Kidney (tissue), 14 donors: ENCODE results near the gene ASB1. TPM values are rescaled to one million over a fixed set of nuclear protein-coding genes. Genes with fewer than 3 reads are reported as not detected.

ENCODE experiments used
- DNase-seq, 5 donors: peaks; one replicate each; pipeline ENCODE4 v3.0.0-alpha.2; 2013 to 2020
- FAIRE-seq: peaks from 2 replicates; lab custom pipeline; 2012; peaks lifted over from hg19 to GRCh38; lab: Jason Lieb, UNC
- H3K27ac ChIP-seq, 2 donors: one replicate each; pipeline ENCODE4 v1.7.0; 2013; ENCODE audit warnings: low read depth in 2 of 2, low read length in 2 of 2, inconsistent platforms in 1 of 2
- H3K27me3 ChIP-seq: one replicate; pipeline ENCODE4 v1.7.1; 2013; ENCODE audit warnings: low read length, inconsistent platforms; ENCODE audit not compliant: control insufficient read depth, insufficient read depth
- H3K36me3 ChIP-seq, 3 donors: one replicate each; pipeline versions ENCODE4 v1.7.0 to v1.7.1; 2013; ENCODE audit warnings: low read length in 3 of 3, control low read depth in 1 of 3, inconsistent platforms in 1 of 3; ENCODE audit not compliant: insufficient read depth in 3 of 3, control insufficient read depth in 2 of 3
- H3K4me1 ChIP-seq, 3 donors: one replicate each; pipeline versions ENCODE4 v1.7.0 to v1.7.1; 2013; ENCODE audit warnings: low read length in 3 of 3, inconsistent platforms in 1 of 3, low read depth in 1 of 3; ENCODE audit not compliant: control insufficient read depth in 2 of 3, insufficient read depth in 2 of 3
- H3K4me3 ChIP-seq, 3 donors: one replicate each; pipeline versions ENCODE4 v1.7.0 to v1.8.1; 2013; ENCODE audit warnings: low read length in 3 of 3, control low read depth in 1 of 3, inconsistent platforms in 1 of 3
- H3K9ac ChIP-seq, 3 donors: one replicate each; pipeline versions ENCODE4 v1.7.0 to v1.7.1; 2013; ENCODE audit warnings: low read length in 3 of 3, control low read depth in 1 of 3, inconsistent platforms in 1 of 3
- H3K9me3 ChIP-seq, 3 donors: one replicate each; pipeline versions ENCODE4 v1.7.0 to v1.7.1; 2013; ENCODE audit warnings: low read length in 3 of 3, control low read depth in 1 of 3, inconsistent platforms in 1 of 3; ENCODE audit not compliant: control insufficient read depth in 2 of 3, insufficient read depth in 1 of 3
- intact Hi-C: fragments of 100-400 bp; cut with DNase I; formaldehyde crosslinking; loops from one replicate; pipeline ENCODE4 v1.11.1; 2022
- polyA plus RNA-seq: library from polyadenylated mRNA; stranded (reverse); fragments of 350-450 nt; fragmentation: Illumina TruSeq; extraction: RNeasy Lipid Tissue Mini Kit (QIAGEN cat#74804); gene quantifications from one replicate; pipeline ENCODE4 v1.2.3, GENCODE V29; 2014; ENCODE audit warnings: low read depth, low replicate concordance; ENCODE audit not compliant: insufficient read depth
- total RNA-seq: library from RNA; stranded (reverse); fragmentation: NEBNext Ultra II Directional; extraction: Animal tissue kit (Norgen Biotek cat#: 25700); gene quantifications from one replicate; pipeline ENCODE4 v1.2.1, GENCODE V29; 2021
- TF ChIP-seq, protein P1 (sequence below): IDR thresholded peaks from 3 replicates; pipeline ENCODE4 v1.5.1; 2012; ENCODE audit warnings: mild to moderate bottlenecking, moderate library complexity, borderline replicate concordance; ENCODE audit not compliant: insufficient read depth; ENCODE audit errors: extremely low read depth
- donor health status: control.
- donor health status: control.
- donor health status: control.
- donor health status: control.
- donor health status: control.
- donor health status: DM: yes; HTN: yes; CAD: no.
- donor health status: Normal renal cell carcinoma (clear cell type).

ASB1 gene
- total and polyA plus RNA-seq, 2 donors from 2014 or later, result 28.1 to 29.4 TPM

DNA sequence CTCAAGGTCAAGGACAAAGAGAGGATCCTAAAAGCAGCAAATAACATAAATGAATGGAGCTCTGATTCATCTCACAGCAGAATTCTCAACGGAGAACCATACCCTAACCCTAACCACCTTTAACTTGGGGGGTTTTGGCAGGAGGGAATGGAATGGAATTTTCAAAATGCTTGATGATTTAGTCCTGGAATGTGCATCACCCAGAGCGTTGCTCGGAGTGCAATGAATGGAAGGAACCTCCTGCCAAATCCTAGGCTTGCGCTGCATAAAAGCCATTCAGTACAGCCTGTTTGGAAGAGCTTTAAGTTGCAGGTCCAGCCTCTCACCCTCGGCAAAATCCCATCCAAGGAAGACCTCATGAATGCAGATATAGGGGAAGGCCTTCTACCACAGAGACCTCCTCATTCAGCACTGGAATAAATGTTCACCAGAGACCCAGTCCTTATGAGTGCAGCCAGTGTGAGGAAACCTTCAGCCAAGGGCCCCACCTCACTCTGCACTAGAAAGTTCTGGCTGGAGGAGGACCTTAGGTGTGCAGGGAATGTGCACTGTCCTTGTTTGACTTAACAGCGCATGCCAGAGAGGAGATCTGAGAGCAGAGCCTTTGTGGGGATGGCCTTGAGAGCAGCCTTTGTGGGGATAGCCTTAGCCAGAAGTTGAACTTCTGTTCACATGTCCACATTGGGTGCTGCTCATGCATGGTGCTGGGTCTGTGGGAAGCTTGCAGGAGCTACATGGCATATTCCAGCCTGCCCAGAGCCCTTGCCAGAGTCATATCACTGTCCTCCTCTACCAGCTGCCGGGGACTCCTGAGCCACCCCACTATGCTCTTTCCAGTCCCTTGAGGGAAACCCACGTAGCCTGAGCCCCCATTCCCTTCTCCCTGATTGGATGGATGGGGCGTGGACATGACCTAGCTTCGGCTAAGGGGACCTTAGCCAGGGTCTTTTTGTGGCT, 30.5 kb downstream of the ASB1 start:
- intact Hi-C loops, result no loop called here

DNA sequence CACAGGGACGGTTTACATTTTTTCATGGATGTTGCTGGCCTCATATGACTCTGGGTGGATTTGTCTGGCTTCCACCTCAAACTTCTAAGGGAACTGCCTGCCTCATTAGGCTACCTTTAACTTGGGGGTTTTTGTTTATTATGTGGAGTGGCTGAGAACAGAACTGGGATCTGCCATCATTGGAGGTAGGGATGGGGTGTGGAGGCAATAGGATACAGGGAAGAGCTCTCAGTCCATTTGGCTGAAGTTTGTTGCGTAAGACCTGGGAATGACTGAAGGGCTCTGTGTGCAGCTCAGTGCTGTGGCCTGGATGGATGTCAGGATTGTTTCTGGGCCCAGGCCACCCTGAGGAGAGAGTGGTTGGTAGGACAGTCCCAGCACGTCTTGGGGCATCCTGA, 31.2 kb downstream of the ASB1 start:
- Histone ChIP-seq H3K9ac (no peak overlapping the region), H3K4me1 (peaks cover 0 to 3% (median 0%) of the 10 kb centered on the region in 3 donors), H3K27me3 (no peaks in the 10 kb centered on the region), H3K27ac (no peak overlapping the region), H3K36me3 (no peaks in the 10 kb centered on the region), H3K4me3 (no peak overlapping the region), H3K9me3 (no peaks in the 10 kb centered on the region)
- intact Hi-C loops, result no loop called here
- TF ChIP-seq, protein P1, sequence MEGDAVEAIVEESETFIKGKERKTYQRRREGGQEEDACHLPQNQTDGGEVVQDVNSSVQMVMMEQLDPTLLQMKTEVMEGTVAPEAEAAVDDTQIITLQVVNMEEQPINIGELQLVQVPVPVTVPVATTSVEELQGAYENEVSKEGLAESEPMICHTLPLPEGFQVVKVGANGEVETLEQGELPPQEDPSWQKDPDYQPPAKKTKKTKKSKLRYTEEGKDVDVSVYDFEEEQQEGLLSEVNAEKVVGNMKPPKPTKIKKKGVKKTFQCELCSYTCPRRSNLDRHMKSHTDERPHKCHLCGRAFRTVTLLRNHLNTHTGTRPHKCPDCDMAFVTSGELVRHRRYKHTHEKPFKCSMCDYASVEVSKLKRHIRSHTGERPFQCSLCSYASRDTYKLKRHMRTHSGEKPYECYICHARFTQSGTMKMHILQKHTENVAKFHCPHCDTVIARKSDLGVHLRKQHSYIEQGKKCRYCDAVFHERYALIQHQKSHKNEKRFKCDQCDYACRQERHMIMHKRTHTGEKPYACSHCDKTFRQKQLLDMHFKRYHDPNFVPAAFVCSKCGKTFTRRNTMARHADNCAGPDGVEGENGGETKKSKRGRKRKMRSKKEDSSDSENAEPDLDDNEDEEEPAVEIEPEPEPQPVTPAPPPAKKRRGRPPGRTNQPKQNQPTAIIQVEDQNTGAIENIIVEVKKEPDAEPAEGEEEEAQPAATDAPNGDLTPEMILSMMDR, result no peak
- no peak for DNase-seq
- no peak for FAIRE-seq

More for the DNA sequence above, 30.5 kb downstream of the ASB1 start:
- peaks cover 0 to under 1% (median 0%) of the 10 kb centered on the region in 3 donors for H3K36me3 ChIP-seq
- H3K27ac ChIP-seq, result no peak overlapping the region
- TF ChIP-seq, protein P1, result no peak
- H3K4me1 ChIP-seq, result peaks cover 0 to 3% (median 0%) of the 10 kb centered on the region in 3 donors
- DNase-seq, result no peak
- H3K9ac ChIP-seq, result no peak overlapping the region
- H3K4me3 ChIP-seq, result no peak overlapping the region
- FAIRE-seq, result no peak
- H3K27me3 ChIP-seq, result no peaks in the 10 kb centered on the region
- no peaks in the 10 kb centered on the region for H3K9me3 ChIP-seq

DNA sequence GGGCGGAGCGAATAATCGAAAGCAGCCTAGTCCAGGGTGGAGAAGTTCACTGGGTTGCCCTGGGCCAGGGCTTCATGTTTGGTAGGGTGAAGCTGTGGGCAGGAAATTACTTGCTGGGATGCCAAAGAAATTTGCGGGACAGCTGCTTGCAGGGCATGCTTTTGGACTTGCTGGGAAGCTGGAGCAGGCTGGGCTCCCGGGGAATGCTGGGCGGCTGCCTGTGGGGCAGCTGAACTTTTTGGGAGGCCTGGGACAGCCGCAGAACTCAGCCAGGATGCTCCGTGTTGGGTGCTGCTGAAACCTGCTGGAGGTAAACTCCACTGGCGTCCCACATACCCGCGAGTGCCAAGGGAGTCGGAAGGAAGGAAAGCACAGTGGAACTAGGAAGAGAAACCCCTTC, 31.9 kb downstream of the ASB1 start:
- FAIRE-seq (no peak), DNase-seq (no peak)
- TF ChIP-seq, protein P1, result no peak
- no peaks in the 10 kb centered on the region for H3K36me3 ChIP-seq
- H3K27ac ChIP-seq, result no peak overlapping the region
- no peaks in the 10 kb centered on the region for H3K9me3 ChIP-seq
- intact Hi-C loops, result no loop called here
- no peak overlapping the region for H3K9ac ChIP-seq
- H3K4me1 ChIP-seq, result peaks cover 0 to 3% (median 0%) of the 10 kb centered on the region in 3 donors
- no peaks in the 10 kb centered on the region for H3K27me3 ChIP-seq
- H3K4me3 ChIP-seq, result no peak overlapping the region
